Karpas-422 (cell line): Measurements from ENCODE around the gene MME. TPM values are rescaled to one million over a fixed set of nuclear protein-coding genes. Genes with fewer than 3 reads are reported as not detected.

Experiments used
- DNase-seq: peaks from one replicate; pipeline ENCODE4 v3.0.0-alpha.2; 2015
- H2AFZ ChIP-seq: fragments of 200-600 bp; sonication (generic); 2 replicates; pipeline ENCODE4 v1.6.1; 2014; ENCODE audit warnings: antibody characterized with exemption, low read length, mixed read lengths
- H3K27ac ChIP-seq: fragments of 200-600 bp; sonication (generic); 2 replicates; pipeline ENCODE4 v1.5.1; 2014; ENCODE audit warnings: mild to moderate bottlenecking, low read length, moderate library complexity
- H3K27me3 ChIP-seq: fragments of 200-600 bp; sonication (generic); 2 replicates; pipeline ENCODE4 v1.6.1; 2014; ENCODE audit warnings: low read length, mixed read lengths
- H3K36me3 ChIP-seq: fragments of 200-600 bp; sonication (generic); 2 replicates; pipeline ENCODE4 v1.6.1; 2014; ENCODE audit warnings: low read length, mixed read lengths; ENCODE audit not compliant: insufficient read depth
- H3K4me1 ChIP-seq: fragments of 200-600 bp; sonication (generic); 2 replicates; pipeline ENCODE4 v1.6.1; 2014; ENCODE audit warnings: mild to moderate bottlenecking, low read length, mixed read lengths
- H3K4me2 ChIP-seq: fragments of 200-600 bp; sonication (generic); 2 replicates; pipeline ENCODE4 v1.6.1; 2014; ENCODE audit warnings: low read length, low read depth, mild to moderate bottlenecking; ENCODE audit not compliant: poor library complexity, severe bottlenecking
- H3K4me3 ChIP-seq: fragments of 200-600 bp; sonication (generic); 2 replicates; pipeline ENCODE4 v1.5.1; 2014; ENCODE audit warnings: mild to moderate bottlenecking, antibody characterized with exemption, low read length, mixed read lengths
- H3K79me2 ChIP-seq: fragments of 200-600 bp; sonication (generic); 2 replicates; pipeline ENCODE4 v1.6.1; 2014; ENCODE audit warnings: mild to moderate bottlenecking, low read length, mixed read lengths
- H3K9ac ChIP-seq: fragments of 200-600 bp; sonication (generic); 2 replicates; pipeline ENCODE4 v1.6.0; 2014; ENCODE audit warnings: low read length
- H3K9me2 ChIP-seq: fragments of 200-600 bp; sonication (generic), shearing (Covaris generic); replicated peaks from 2 replicates; pipeline ENCODE4 v1.6.0; 2014; ENCODE audit warnings: mild to moderate bottlenecking, low read length, moderate library complexity; ENCODE audit not compliant: insufficient read depth
- H3K9me3 ChIP-seq: fragments of 300-700, 200-600 bp; sonication (generic); 2 replicates; pipeline ENCODE4 v1.6.1; 2014; ENCODE audit warnings: low read length, mixed read lengths
- H4K20me1 ChIP-seq: fragments of 200-600 bp; sonication (generic); 2 replicates; pipeline ENCODE4 v1.6.1; 2014; ENCODE audit warnings: mild to moderate bottlenecking, antibody characterized with exemption, low read length, low read depth; ENCODE audit not compliant: insufficient read depth
- total RNA-seq: library from RNA; depleted of rRNA; stranded (reverse); fragments of >200 nt; shearing (Covaris generic); gene quantifications from 2 replicates; pipeline ENCODE4 v1.2.3, GENCODE V29; 2014; ENCODE audit warnings: low replicate concordance

The MME gene
- total RNA-seq, 1 experiment from 2014 or later = 196 TPM

DNA sequence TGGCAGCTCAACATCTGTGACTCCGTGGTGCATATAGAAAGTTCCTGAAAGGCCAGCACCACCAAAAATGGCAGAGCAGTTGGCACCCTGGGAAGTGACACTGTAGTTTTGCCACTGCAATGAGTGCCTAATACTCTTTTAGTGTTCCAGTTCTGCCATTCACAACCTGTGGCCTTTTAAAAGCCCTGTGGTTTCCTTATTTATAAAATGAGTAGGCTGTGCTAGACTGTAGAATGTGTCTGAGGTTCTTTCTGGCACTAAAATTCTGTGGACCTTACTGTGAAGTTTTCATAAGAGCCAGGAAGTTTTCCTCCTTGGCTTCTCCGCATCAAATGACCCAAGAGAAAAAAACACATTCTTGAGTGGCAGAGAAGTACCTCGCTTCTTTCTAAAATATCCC, 74.1 kb downstream of the MME start:
- H3K27me3 ChIP-seq = no peaks in the 10 kb centered on the region
- no peaks in the 10 kb centered on the region for H4K20me1 ChIP-seq
- no peak for DNase-seq
- H3K9me2 ChIP-seq = no peaks in the 10 kb centered on the region
- no peaks in the 10 kb centered on the region for H3K9me3 ChIP-seq
- no peak overlapping the region for H2AFZ ChIP-seq
- H3K4me1 ChIP-seq = peaks cover 3% of the 10 kb centered on the region; the same call in 1 of the 2 replicates
- H3K36me3 ChIP-seq = peaks cover 68% of the 10 kb centered on the region
- H3K79me2 ChIP-seq = no peaks in the 10 kb centered on the region
- no peak overlapping the region for H3K4me3 ChIP-seq
- no peak overlapping the region for H3K9ac ChIP-seq
- H3K27ac ChIP-seq = no peak overlapping the region
- no peak overlapping the region for H3K4me2 ChIP-seq

DNA sequence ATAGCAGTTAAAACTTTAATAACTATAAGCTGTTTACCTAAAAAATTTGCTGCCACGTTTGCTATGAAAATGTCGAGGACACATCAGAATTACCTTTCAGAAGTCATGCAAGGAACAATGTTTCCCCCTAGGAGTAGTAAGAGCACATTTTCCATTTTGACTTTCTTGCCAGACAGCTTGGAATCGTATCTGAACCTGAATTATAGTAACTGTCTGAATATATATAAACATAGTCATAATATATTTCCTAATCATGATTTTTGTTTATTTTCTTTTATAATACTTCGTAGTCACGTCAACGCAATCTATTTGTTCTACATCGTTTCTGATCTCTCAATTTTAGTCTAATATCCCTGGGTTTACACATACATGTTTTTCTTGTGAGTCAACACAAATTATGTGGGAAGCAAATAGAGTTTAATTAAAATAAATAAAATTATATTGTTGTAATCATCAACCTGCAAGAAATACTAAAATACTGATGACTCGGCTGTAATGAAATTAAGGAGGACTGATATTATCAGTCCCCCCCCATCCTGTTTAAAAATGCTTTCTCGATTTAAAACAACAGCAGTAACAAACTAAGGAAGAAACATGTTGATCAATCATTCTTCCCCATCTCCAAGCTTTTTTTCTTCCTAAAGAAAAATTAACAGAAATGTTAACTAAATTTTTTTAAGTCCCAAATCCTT, 78.4 kb downstream of the MME start:
- no peaks in the 10 kb centered on the region for H3K9me3 ChIP-seq
- H3K27ac ChIP-seq = no peak overlapping the region
- H3K4me3 ChIP-seq = no peak overlapping the region
- no peaks in the 10 kb centered on the region for H4K20me1 ChIP-seq
- peaks cover 3% of the 10 kb centered on the region; the same call in 1 of the 2 replicates for H3K4me1 ChIP-seq
- H3K4me2 ChIP-seq = no peak overlapping the region
- DNase-seq = no peak
- H2AFZ ChIP-seq = no peak overlapping the region
- H3K27me3 ChIP-seq = no peaks in the 10 kb centered on the region
- no peak overlapping the region for H3K9ac ChIP-seq
- peaks cover 55% of the 10 kb centered on the region for H3K36me3 ChIP-seq
- H3K9me2 ChIP-seq = no peaks in the 10 kb centered on the region
- H3K79me2 ChIP-seq = no peaks in the 10 kb centered on the region

DNA sequence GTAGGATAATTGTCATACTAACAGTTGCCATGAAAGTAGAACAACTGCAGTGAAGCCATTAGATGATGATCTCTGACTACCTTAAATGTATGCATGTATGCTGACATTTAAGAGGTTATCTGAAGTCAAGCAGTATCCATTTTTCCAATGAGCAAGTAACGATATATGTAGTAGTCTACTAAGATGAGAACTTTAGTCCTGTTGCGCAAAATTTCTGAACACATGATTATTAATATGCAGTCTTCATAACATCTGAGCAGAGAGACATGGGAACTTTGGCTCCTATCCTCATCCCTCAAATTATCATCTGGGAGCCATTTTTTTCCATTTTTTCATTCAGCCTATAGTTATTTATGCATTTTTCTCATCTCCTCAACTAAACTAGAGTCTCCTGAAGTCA, 79.2 kb downstream of the MME start:
- Histone ChIP-seq H4K20me1 (no peaks in the 10 kb centered on the region), H3K4me1 (peaks cover 3% of the 10 kb centered on the region; the same call in 1 of the 2 replicates), H3K9ac (no peak overlapping the region), H3K27me3 (no peaks in the 10 kb centered on the region), H3K4me2 (no peak overlapping the region), H3K36me3 (peaks cover 52% of the 10 kb centered on the region), H3K27ac (no peak overlapping the region), H3K9me3 (no peaks in the 10 kb centered on the region), H3K9me2 (no peaks in the 10 kb centered on the region), H3K79me2 (no peaks in the 10 kb centered on the region), H2AFZ (no peak overlapping the region), H3K4me3 (no peak overlapping the region)
- DNase-seq = no peak

DNA sequence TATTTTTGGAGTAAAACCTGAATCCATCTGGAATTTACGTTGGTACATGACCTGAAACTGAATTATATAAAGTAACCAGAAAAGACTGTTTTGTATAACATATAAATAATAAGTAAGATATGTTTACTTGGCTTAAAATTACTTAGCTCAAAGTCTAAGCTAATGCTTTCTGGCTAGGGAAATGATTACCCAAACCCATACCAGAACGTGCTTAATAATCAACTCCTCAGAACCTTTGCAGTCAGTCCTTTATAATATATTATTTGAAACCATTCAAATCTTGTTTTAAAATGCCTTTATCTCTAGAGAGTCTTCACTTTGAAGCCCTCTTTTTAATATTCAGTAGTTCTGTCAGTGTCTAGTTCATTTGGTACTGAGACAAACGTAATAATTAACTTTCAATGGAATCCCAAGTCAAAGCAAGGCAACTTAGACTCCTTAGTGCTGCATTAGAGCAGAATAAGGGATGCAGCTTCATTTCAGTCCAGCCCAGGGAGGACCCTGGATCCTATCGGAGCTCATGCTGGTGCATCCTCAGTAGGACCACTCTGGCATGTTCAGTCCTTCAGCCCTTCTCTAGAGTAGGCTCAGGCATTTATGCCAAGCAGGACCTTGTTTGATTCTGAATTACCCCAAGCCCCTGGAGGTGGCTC, 81.6 kb downstream of the MME start:
- peaks cover 46% of the 10 kb centered on the region for H3K36me3 ChIP-seq

DNA sequence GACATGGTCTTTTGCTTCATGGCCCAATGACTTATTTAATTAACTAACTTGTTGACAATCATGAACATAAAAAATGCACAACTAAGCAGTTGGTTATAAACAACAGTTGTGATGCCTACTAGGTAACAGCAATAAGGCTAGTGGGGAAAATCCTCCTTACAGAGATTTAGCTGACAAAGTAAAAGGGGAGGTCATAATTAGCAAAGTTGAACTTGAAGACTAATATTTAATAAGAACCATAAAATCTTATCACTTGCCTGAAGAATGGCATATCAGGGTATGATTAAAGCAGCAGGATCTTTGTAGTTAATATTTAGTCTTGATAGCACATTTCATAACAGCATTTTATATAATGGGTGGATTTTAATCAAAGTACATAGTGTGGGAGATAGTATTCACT, 84.2 kb downstream of the MME start:
- Histone ChIP-seq H2AFZ (no peak overlapping the region), H3K4me3 (no peak overlapping the region), H3K36me3 (peaks cover 54% of the 10 kb centered on the region), H3K9ac (no peak overlapping the region), H3K27ac (no peak overlapping the region), H3K9me2 (no peaks in the 10 kb centered on the region), H3K27me3 (no peaks in the 10 kb centered on the region), H3K4me1 (no peaks in the 10 kb centered on the region), H3K9me3 (no peaks in the 10 kb centered on the region), H4K20me1 (no peaks in the 10 kb centered on the region), H3K79me2 (no peaks in the 10 kb centered on the region), H3K4me2 (no peak overlapping the region)
- no peak for DNase-seq

More for the DNA sequence above, 81.6 kb downstream of the MME start:
- Histone ChIP-seq H3K9me3 (no peaks in the 10 kb centered on the region), H2AFZ (no peak overlapping the region), H3K27ac (no peak overlapping the region), H3K4me1 (peaks cover 3% of the 10 kb centered on the region; the same call in 1 of the 2 replicates), H4K20me1 (no peaks in the 10 kb centered on the region), H3K9me2 (no peaks in the 10 kb centered on the region), H3K4me2 (no peak overlapping the region), H3K4me3 (no peak overlapping the region), H3K27me3 (no peaks in the 10 kb centered on the region), H3K79me2 (no peaks in the 10 kb centered on the region), H3K9ac (no peak overlapping the region)
- no peak for DNase-seq

DNA sequence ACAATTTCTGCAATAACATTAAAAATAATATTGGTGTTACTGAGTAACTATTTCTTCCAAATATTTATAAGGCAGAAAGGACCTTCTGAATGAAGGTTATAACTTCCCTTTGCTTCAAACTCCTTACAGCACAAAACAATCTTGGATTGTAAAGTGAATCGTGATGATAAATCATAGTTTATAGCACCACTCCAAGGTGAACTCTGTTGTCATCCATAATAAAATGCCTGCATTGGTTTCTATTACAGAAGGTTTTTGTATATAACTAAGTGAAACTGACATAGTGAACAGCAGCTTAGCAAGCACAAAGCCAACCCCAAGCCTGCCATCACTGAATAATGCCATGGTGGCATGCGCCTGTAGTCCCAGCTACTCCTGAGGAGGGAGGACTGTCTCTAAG, 86.3 kb downstream of the MME start:
- Histone ChIP-seq H3K27me3 (no peaks in the 10 kb centered on the region), H2AFZ (no peak overlapping the region), H3K9ac (no peak overlapping the region), H3K4me2 (no peak overlapping the region), H3K9me3 (no peaks in the 10 kb centered on the region), H3K79me2 (no peaks in the 10 kb centered on the region), H4K20me1 (no peaks in the 10 kb centered on the region), H3K4me1 (no peaks in the 10 kb centered on the region), H3K4me3 (no peak overlapping the region), H3K27ac (no peak overlapping the region), H3K9me2 (no peaks in the 10 kb centered on the region), H3K36me3 (peaks cover 62% of the 10 kb centered on the region)
- no peak for DNase-seq

DNA sequence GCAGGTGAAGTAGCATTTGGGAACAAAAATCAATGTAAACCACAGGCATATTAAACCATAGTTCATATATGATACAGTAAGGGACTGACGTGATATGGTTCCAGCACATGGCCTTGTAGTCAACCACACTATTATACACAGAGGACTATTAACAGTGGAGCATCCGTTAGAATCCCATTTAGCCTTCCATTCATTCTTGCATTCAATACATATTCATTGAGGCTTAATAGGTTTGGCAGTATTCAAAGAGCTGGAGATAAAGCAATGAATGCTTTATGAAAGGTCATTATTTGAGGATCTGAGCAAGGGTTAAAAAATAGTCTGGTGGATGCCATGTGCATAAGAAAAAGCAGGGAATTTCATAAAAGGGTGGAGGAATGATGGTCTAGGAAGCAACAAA, 89.1 kb downstream of the MME start:
- Histone ChIP-seq H3K4me1 (peaks cover 5% of the 10 kb centered on the region; the same call in 1 of the 2 replicates), H3K27ac (no peak overlapping the region), H3K9me2 (no peaks in the 10 kb centered on the region), H3K36me3 (peaks cover 79% of the 10 kb centered on the region), H3K9me3 (no peaks in the 10 kb centered on the region), H3K27me3 (no peaks in the 10 kb centered on the region), H3K79me2 (no peaks in the 10 kb centered on the region), H3K4me2 (no peak overlapping the region), H3K4me3 (no peak overlapping the region), H4K20me1 (no peaks in the 10 kb centered on the region), H3K9ac (no peak overlapping the region), H2AFZ (no peak overlapping the region)
- no peak for DNase-seq

DNA sequence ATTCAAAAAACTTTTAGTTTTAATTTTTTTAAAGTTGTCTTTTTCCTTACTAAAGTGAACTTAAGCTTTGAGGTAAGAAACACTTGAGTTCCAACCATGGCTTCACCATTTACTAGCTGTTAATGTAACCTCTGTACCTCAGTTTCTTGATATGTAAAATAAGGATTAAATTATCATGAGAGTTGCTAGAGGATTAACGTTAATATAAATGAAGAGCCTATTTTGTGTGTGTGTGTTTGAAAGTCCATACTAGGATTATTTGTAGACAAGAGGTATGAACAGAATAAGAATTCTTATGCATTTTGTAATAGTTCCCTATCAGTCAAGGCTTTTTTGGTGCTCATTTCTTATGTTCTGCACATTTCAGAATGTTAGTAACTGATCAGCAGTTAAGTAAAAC, 93.7 kb downstream of the MME start:
- H3K9ac ChIP-seq = no peak overlapping the region
- H3K9me2 ChIP-seq = no peaks in the 10 kb centered on the region
- H3K79me2 ChIP-seq = no peaks in the 10 kb centered on the region
- H2AFZ ChIP-seq = no peak overlapping the region
- no peak overlapping the region for H3K4me3 ChIP-seq
- DNase-seq = no peak
- H3K4me1 ChIP-seq = peaks cover 5% of the 10 kb centered on the region; the same call in 1 of the 2 replicates
- no peak overlapping the region for H3K27ac ChIP-seq
- H3K27me3 ChIP-seq = no peaks in the 10 kb centered on the region
- H4K20me1 ChIP-seq = no peaks in the 10 kb centered on the region
- H3K4me2 ChIP-seq = no peak overlapping the region
- peaks cover 65% of the 10 kb centered on the region for H3K36me3 ChIP-seq
- H3K9me3 ChIP-seq = no peaks in the 10 kb centered on the region
